Transverse colon (tissue), 3 donors: ENCODE results near the gene BCAP29.

Experiments
- EP300 ChIP-seq: sonication (generic); formaldehyde crosslinking; IDR thresholded peaks from one replicate; pipeline ENCODE4 v1.6.1; 2017; ENCODE audit warnings: antibody characterized with exemption, low read depth
- TF ChIP-seq, protein P1 (sequence below), 5 experiments: fragments of 200-600 bp in 3 of 5; fragments of 450-650 bp in 2 of 5; sonication (generic) in 3 of 5; IDR thresholded peaks; 1 replicate in 2 of 5; 2 replicates in 3 of 5; pipeline ENCODE4 v1.5.1; 2016 to 2017; ENCODE audit warnings: antibody characterized with exemption in 5 of 5, inconsistent platforms in 3 of 5, mild to moderate bottlenecking in 2 of 5, moderate library complexity in 1 of 5

DNA sequence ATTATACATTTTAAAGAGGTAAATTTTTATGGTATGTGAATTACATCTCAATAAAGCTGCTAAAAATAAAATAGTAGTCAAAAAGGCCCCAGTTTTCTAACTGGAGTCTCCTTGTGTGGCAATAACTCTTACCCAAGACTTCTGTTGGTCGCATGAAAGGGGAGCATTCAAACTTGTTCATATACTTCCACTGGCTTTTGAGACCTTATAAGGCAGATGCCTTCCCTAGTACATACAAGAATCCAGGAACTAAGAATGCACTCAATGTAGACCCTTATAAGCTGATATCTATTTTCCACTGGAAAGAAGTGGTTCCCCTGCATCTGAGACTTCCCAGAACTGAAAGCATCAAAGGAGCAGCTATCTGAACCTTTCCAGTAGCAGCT, 13.0 kb downstream of the BCAP29 start:
- TF ChIP-seq, protein P1, sequence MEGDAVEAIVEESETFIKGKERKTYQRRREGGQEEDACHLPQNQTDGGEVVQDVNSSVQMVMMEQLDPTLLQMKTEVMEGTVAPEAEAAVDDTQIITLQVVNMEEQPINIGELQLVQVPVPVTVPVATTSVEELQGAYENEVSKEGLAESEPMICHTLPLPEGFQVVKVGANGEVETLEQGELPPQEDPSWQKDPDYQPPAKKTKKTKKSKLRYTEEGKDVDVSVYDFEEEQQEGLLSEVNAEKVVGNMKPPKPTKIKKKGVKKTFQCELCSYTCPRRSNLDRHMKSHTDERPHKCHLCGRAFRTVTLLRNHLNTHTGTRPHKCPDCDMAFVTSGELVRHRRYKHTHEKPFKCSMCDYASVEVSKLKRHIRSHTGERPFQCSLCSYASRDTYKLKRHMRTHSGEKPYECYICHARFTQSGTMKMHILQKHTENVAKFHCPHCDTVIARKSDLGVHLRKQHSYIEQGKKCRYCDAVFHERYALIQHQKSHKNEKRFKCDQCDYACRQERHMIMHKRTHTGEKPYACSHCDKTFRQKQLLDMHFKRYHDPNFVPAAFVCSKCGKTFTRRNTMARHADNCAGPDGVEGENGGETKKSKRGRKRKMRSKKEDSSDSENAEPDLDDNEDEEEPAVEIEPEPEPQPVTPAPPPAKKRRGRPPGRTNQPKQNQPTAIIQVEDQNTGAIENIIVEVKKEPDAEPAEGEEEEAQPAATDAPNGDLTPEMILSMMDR (IDR thresholded peaks at IDR 0.05), result no peak
- TF ChIP-seq EP300, result no peak
